ENCODE measurements around the gene CTXN2. TPM values are rescaled to one million over a fixed set of nuclear protein-coding genes. Genes with fewer than 3 reads are reported as not detected.
A peak's percentile ranks its signal among the peaks of the same experiment; 100 is the strongest.

Gene CTXN2
- total RNA-seq, 1 donor from 2014 or later, result not detected

GRCh38 chr15:48176112-48176511, 15.4 kb upstream of the CTXN2 start:
- peaks cover 3% of the 10 kb centered on the region for H3K36me3 Mint-ChIP-seq (ENCODE audit: low read depth)
- ChIA-PET CTCF (no interaction called here), POLR2A (no interaction called here)
- H3K4me1 Mint-ChIP-seq, result peaks cover 18% of the 10 kb centered on the region
- H3K4me3 Mint-ChIP-seq, result no peak overlapping the region
- TF ChIP-seq CTCF (IDR thresholded peaks at IDR 0.05), result no peak
- no peak overlapping the region for H3K27ac Mint-ChIP-seq
- DNase-seq, result no peak
- peaks cover 5% of the 10 kb centered on the region for H3K27me3 Mint-ChIP-seq
- no peak for ATAC-seq (ENCODE audit: low read depth)
- intact Hi-C loops (cut with micrococcal nuclease), result loop anchor here (10.0 kb wide), 3 partner anchors 699 to 1449 kb away; partner anchors contain the start of genes DTWD1, EID1, FAM227B and SECISBP2L
- H3K9me3 Mint-ChIP-seq, result no peaks in the 10 kb centered on the region

- peaks cover 18% of the 10 kb centered on the region for H3K4me1 Mint-ChIP-seq
- peak overlapping the region; percentile 94 for H3K4me3 Mint-ChIP-seq
- no peak for TF ChIP-seq CTCF (IDR thresholded peaks at IDR 0.05)
- DNase-seq (no peak), ATAC-seq (ENCODE audit: low read depth) (no peak)
- H3K27ac Mint-ChIP-seq, result peak overlapping the region; percentile 90
- peaks cover 11% of the 10 kb centered on the region for H3K27me3 Mint-ChIP-seq
- POLR2A ChIA-PET, result interaction anchor here (1.0 to 1.5 kb wide), 2 partner anchors 154 to 634 kb away, joined by 3 read pairs; partner anchors contain the start of genes CEP152 and DUT
- CTCF ChIA-PET, result no interaction called here
- peaks cover 3% of the 10 kb centered on the region for H3K36me3 Mint-ChIP-seq (ENCODE audit: low read depth)
- H3K9me3 Mint-ChIP-seq, result no peaks in the 10 kb centered on the region
- intact Hi-C loops (cut with micrococcal nuclease), result loop anchor here (10.0 kb wide), 3 partner anchors 698 to 1448 kb away; partner anchors contain the start of genes DTWD1, EID1, FAM227B and SECISBP2L
Measured at GRCh38 chr15:48176957-48177356, 14.5 kb upstream of the CTXN2 start.

GRCh38 chr15:48177383-48177765, 14.1 kb upstream of the CTXN2 start:
- CTCF ChIA-PET, result no interaction called here
- peaks cover 3% of the 10 kb centered on the region for H3K36me3 Mint-ChIP-seq (ENCODE audit: low read depth)
- H3K4me3 Mint-ChIP-seq, result peak overlapping the region; percentile 94
- H3K4me1 Mint-ChIP-seq, result peaks cover 18% of the 10 kb centered on the region
- H3K9me3 Mint-ChIP-seq, result no peaks in the 10 kb centered on the region
- POLR2A ChIA-PET, result interaction anchor here (1.0 to 1.5 kb wide), 2 partner anchors 154 to 634 kb away, joined by 3 read pairs; partner anchors contain the start of genes CEP152 and DUT
- H3K27me3 Mint-ChIP-seq, result peaks cover 13% of the 10 kb centered on the region
- intact Hi-C loops (cut with micrococcal nuclease), result loop anchor here (10.0 kb wide), 3 partner anchors 697 to 1447 kb away; partner anchors contain the start of genes DTWD1, EID1, FAM227B and SECISBP2L
- ATAC-seq (ENCODE audit: low read depth) (peak; percentile 50), DNase-seq (no peak)
- no peak for TF ChIP-seq CTCF (IDR thresholded peaks at IDR 0.05)
- H3K27ac Mint-ChIP-seq, result peak overlapping the region; percentile 90

- Mint-ChIP-seq H3K36me3 (ENCODE audit: low read depth) (peaks cover 3% of the 10 kb centered on the region), H3K27me3 (peaks cover 13% of the 10 kb centered on the region), H3K27ac (peak within 1 kb of the TSS; percentile 90), H3K9me3 (no peaks in the 10 kb centered on the region), H3K4me1 (peaks cover 18% of the 10 kb centered on the region), H3K4me3 (peak within 1 kb of the TSS; percentile 94)
- intact Hi-C loops (cut with micrococcal nuclease), result loop anchor here (2.0 to 10.0 kb wide), 5 partner anchors 13 to 1447 kb away; partner anchors contain the start of genes DTWD1, DUT, EID1 and FAM227B
- peak; percentile 84 for ATAC-seq (ENCODE audit: low read depth)
- POLR2A ChIA-PET, result interaction anchor here (1.0 to 1.5 kb wide), 2 partner anchors 153 to 633 kb away, joined by 3 read pairs; partner anchors contain the start of genes CEP152 and DUT
- CTCF ChIA-PET, result no interaction called here
- peak; percentile 55 for DNase-seq
- TF ChIP-seq CTCF (IDR thresholded peaks at IDR 0.05), result no peak
Measured at GRCh38 chr15:48177766-48178647, 13.5 kb upstream of the CTXN2 start, which contains the start of gene MYEF2. MYEF2 (minus strand) TSS chr15:48178295; CDS start chr15:48178237, 58 bp downstream.

GRCh38 chr15:48178648-48178931, 12.9 kb upstream of the CTXN2 start:
- intact Hi-C loops (cut with micrococcal nuclease), result loop anchor here (2.0 to 10.0 kb wide), 5 partner anchors 14 to 1446 kb away; partner anchors contain the start of genes DTWD1, DUT, EID1 and FAM227B
- POLR2A ChIA-PET, result interaction anchor here (1.5 kb wide), 1 partner anchor 632 kb away, joined by 3 read pairs; the partner anchor contains the start of gene CEP152

More at GRCh38 chr15:48178648-48178931, 12.9 kb upstream of the CTXN2 start:
- Mint-ChIP-seq H3K27ac (no peak overlapping the region), H3K27me3 (peaks cover 14% of the 10 kb centered on the region), H3K4me3 (peak overlapping the region; percentile 68), H3K36me3 (ENCODE audit: low read depth) (peaks cover 3% of the 10 kb centered on the region), H3K4me1 (peaks cover 18% of the 10 kb centered on the region), H3K9me3 (no peaks in the 10 kb centered on the region)
- CTCF ChIA-PET, result no interaction called here
- DNase-seq, result no peak
- no peak for ATAC-seq (ENCODE audit: low read depth)
- no peak for TF ChIP-seq CTCF (IDR thresholded peaks at IDR 0.05)

All from activated B cell treated with CpG ODN at 0.5 μM for 24 hours (primary cell).